Caco-2 (cell line): ENCODE results near the gene MUC13. TPM values are rescaled to one million over a fixed set of nuclear protein-coding genes. Genes with fewer than 3 reads are reported as not detected.

Source experiments
- BruUV-seq: library from RNA; stranded (reverse); fragments of 400-500 nt; replicated peaks from 2 replicates; lab custom pipeline; 2021; lab: Mats Ljungman, UMichigan
- CTCF ChIA-PET: fragments of 300-600 bp; sonication (Branson Sonifier 250); formaldehyde crosslinking; loops from one replicate; lab custom pipeline; 2022; ENCODE audit warnings: antibody characterized with exemption; lab: Charles Lee
- POLR2A ChIA-PET: fragments of 300-600 bp; sonication (Branson Sonifier 250); formaldehyde crosslinking; loops from one replicate; lab custom pipeline; 2022; ENCODE audit warnings: antibody characterized with exemption; lab: Charles Lee
- DNase-seq, 2 experiments: peaks; one replicate each; pipeline versions ENCODE4 v3.0.0 to v3.0.0-alpha.2; 2020 to 2022
- H3K27me3 ChIP-seq: replicated peaks from 2 replicates; pipeline ENCODE4 v1.6.0; 2011; ENCODE audit warnings: low read length; ENCODE audit not compliant: control insufficient read depth, insufficient read depth
- H3K36me3 ChIP-seq: 2 replicates; pipeline ENCODE4 v1.5.1; 2011; ENCODE audit warnings: low read length; ENCODE audit not compliant: control insufficient read depth, insufficient read depth
- H3K4me1 ChIP-seq: fragments of 250-450 bp; sonication (Bioruptor Pico); 2 replicates; pipeline ENCODE4 v1.5.1; 2020; ENCODE audit warnings: mild to moderate bottlenecking
- H3K4me3 ChIP-seq: 2 replicates; pipeline ENCODE4 v1.5.1; 2011; ENCODE audit warnings: low read depth, mild to moderate bottlenecking, control low read depth, low read length
- H3K9me3 ChIP-seq: fragments of 250-450 bp; sonication (Bioruptor Pico); 2 replicates; pipeline ENCODE4 v1.5.1; 2020; ENCODE audit warnings: mild to moderate bottlenecking, moderate library complexity
- H3K27ac Mint-ChIP-seq: one replicate; pipeline ENCODE4 v1.8.0; 2022; ENCODE audit warnings: mixed read lengths; ENCODE audit not compliant: unreplicated experiment
- H3K27me3 Mint-ChIP-seq: one replicate; pipeline ENCODE4 v1.8.0; 2022; ENCODE audit warnings: mixed read lengths; ENCODE audit not compliant: insufficient read depth, unreplicated experiment
- H3K36me3 Mint-ChIP-seq: one replicate; pipeline ENCODE4 v1.8.0; 2022; ENCODE audit warnings: mild to moderate bottlenecking, mixed read lengths; ENCODE audit not compliant: insufficient read depth, unreplicated experiment
- H3K4me1 Mint-ChIP-seq: one replicate; pipeline ENCODE4 v1.8.0; 2022; ENCODE audit warnings: low read depth, mixed read lengths; ENCODE audit not compliant: unreplicated experiment
- H3K4me3 Mint-ChIP-seq: one replicate; pipeline ENCODE4 v1.8.0; 2022; ENCODE audit warnings: mild to moderate bottlenecking, moderate library complexity, mixed read lengths; ENCODE audit not compliant: unreplicated experiment
- H3K9me3 Mint-ChIP-seq: one replicate; pipeline ENCODE4 v1.8.0; 2022; ENCODE audit warnings: mixed read lengths; ENCODE audit not compliant: unreplicated experiment
- intact Hi-C: fragments of 100-400 bp; cut with micrococcal nuclease; formaldehyde crosslinking; loops from one replicate; pipeline ENCODE4 v1.10.0; 2022; ENCODE audit not compliant: unreplicated experiment
- total RNA-seq: library from RNA; stranded (reverse); gene quantifications from 2 replicates; pipeline ENCODE4 v1.2.3, GENCODE V29; 2022
- TF ChIP-seq, protein P1 (sequence below), 2 experiments: fragments of 200-600 bp in 1 of 2; IDR thresholded peaks; 1 replicate in 1 of 2; 2 replicates in 1 of 2; pipeline versions ENCODE4 v1.5.1 to v1.8.0; 2011 to 2022; ENCODE audit warnings: antibody characterized with exemption in 1 of 2, control low read depth in 1 of 2, inconsistent platforms in 1 of 2, low read depth in 1 of 2, low read length in 1 of 2, mild to moderate bottlenecking in 1 of 2, moderate library complexity in 1 of 2; ENCODE audit not compliant: insufficient read depth in 1 of 2, severe bottlenecking in 1 of 2, unreplicated experiment in 1 of 2

The MUC13 gene
- total RNA-seq, 1 experiment from 2014 or later = 3.5 TPM

DNA sequence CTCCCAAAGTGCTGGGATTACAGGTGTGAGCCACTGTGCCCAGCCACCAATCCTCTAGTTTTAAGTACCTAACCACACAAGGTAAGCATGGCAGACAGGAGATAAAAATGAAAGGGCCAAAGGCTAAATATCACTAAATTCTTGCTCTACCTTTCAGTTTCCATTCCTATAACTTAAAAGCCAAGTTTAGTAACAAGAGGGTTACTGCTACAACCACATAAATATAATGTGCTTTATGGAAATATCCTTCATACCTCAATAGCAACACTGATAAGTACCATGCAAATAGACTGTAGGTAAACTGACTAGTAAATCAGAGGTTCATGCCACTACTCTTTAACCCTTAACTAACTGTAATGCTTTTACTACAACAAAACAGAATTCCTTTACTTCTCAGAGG, 38.7 kb upstream of the MUC13 start:
- no peak overlapping the region for H3K27ac Mint-ChIP-seq

DNA sequence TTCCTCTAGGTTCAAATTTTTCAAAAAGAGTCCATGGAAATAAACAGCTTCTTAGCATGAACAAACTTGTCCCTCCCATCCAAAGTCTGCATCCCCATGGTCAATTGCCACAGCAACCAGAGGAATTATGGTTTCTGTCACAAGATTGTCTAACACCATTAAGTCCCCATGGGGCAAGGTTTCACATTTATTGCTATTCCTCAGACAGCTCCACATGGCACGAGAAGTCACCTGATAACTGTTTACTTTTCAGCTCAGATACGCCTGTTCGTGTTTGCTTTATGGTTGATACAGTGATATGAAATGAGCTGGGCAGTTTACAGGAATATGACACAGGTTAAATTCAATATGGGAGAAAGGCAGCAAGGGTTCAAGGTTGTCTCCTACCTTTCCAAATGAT, 37.9 kb upstream of the MUC13 start:
- no peaks in the 10 kb centered on the region for H3K9me3 ChIP-seq
- H3K27ac Mint-ChIP-seq = no peak overlapping the region
- no peak overlapping the region for H3K4me3 ChIP-seq
- H3K4me1 ChIP-seq = peaks cover 34% of the 10 kb centered on the region
- TF ChIP-seq, protein P1, sequence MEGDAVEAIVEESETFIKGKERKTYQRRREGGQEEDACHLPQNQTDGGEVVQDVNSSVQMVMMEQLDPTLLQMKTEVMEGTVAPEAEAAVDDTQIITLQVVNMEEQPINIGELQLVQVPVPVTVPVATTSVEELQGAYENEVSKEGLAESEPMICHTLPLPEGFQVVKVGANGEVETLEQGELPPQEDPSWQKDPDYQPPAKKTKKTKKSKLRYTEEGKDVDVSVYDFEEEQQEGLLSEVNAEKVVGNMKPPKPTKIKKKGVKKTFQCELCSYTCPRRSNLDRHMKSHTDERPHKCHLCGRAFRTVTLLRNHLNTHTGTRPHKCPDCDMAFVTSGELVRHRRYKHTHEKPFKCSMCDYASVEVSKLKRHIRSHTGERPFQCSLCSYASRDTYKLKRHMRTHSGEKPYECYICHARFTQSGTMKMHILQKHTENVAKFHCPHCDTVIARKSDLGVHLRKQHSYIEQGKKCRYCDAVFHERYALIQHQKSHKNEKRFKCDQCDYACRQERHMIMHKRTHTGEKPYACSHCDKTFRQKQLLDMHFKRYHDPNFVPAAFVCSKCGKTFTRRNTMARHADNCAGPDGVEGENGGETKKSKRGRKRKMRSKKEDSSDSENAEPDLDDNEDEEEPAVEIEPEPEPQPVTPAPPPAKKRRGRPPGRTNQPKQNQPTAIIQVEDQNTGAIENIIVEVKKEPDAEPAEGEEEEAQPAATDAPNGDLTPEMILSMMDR (IDR thresholded peaks at IDR 0.05; ENCODE audit: insufficient read depth in 1 of 2, low read depth in 1 of 2, low read length in 1 of 2, severe bottlenecking in 1 of 2, unreplicated experiment in 1 of 2) = no peak
- intact Hi-C loops = no loop called here
- H3K4me1 Mint-ChIP-seq = peaks cover 9% of the 10 kb centered on the region
- BruUV-seq = no TSS peak
- DNase-seq = peak; percentile 41 to 75
- H3K36me3 Mint-ChIP-seq = peaks cover 93% of the 10 kb centered on the region
- ChIA-PET CTCF (no interaction called here), POLR2A (no interaction called here)
- no peaks in the 10 kb centered on the region for H3K27me3 ChIP-seq
- H3K4me3 Mint-ChIP-seq = no peak overlapping the region
- H3K27me3 Mint-ChIP-seq = no peaks in the 10 kb centered on the region
- no peaks in the 10 kb centered on the region for H3K36me3 ChIP-seq
- no peaks in the 10 kb centered on the region for H3K9me3 Mint-ChIP-seq

More for the DNA sequence above, 38.7 kb upstream of the MUC13 start:
- no peaks in the 10 kb centered on the region for H3K9me3 ChIP-seq
- ChIA-PET POLR2A (no interaction called here), CTCF (no interaction called here)
- no peaks in the 10 kb centered on the region for H3K36me3 ChIP-seq
- no peak for DNase-seq
- Mint-ChIP-seq H3K9me3 (no peaks in the 10 kb centered on the region), H3K36me3 (peaks cover 94% of the 10 kb centered on the region), H3K27me3 (no peaks in the 10 kb centered on the region), H3K4me1 (peaks cover 9% of the 10 kb centered on the region), H3K4me3 (no peak overlapping the region)
- no peaks in the 10 kb centered on the region for H3K27me3 ChIP-seq
- intact Hi-C loops = no loop called here
- H3K4me1 ChIP-seq = peaks cover 34% of the 10 kb centered on the region
- BruUV-seq = no TSS peak
- TF ChIP-seq, protein P1 (IDR thresholded peaks at IDR 0.05; ENCODE audit: insufficient read depth in 1 of 2, low read depth in 1 of 2, low read length in 1 of 2, severe bottlenecking in 1 of 2, unreplicated experiment in 1 of 2) = no peak
- H3K4me3 ChIP-seq = no peak overlapping the region

DNA sequence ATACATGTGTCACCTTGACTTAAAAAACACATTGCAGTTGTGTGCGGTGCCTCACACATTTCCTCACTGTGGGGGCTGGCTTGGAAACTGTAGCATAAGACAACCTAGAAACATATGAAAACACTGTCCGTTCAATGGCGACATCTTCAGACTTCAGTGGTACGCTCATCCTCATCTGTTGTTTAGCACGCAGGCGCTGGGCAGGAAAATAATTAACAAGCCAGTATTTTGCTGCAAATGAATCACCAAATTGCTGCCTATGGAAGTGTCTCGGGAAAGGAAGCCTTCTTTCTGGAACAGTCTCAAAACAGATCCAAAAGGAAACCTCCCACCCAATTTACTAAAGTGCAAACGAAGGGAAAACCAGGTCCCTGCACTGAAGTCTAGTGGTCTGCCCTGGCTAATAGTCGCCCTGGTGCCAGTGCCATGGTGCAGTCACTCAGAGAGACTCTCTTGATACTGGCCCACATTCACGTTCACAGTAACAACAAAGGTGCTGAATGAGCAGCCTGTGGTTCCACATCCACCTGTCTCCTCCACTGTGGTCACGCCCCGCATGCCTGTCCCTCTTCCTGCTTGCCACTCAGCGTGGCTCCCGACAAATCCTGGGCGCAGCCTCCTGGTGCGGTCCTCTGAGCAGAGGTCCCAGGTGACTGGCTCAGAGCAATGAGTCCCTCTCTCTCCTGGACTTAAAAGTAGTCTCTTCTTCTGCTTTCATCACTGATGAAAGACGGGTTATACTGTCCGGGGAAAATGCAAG, 35.6 kb upstream of the MUC13 start:
- POLR2A ChIA-PET = no interaction called here

More for the DNA sequence above, 35.6 kb upstream of the MUC13 start:
- TF ChIP-seq, protein P1 (IDR thresholded peaks at IDR 0.05; ENCODE audit: insufficient read depth in 1 of 2, low read depth in 1 of 2, low read length in 1 of 2, severe bottlenecking in 1 of 2, unreplicated experiment in 1 of 2) = no peak
- no peak overlapping the region for H3K4me3 ChIP-seq
- no peak for DNase-seq
- intact Hi-C loops = no loop called here
- peaks cover 2% of the 10 kb centered on the region for H3K4me1 Mint-ChIP-seq
- no peaks in the 10 kb centered on the region for H3K27me3 Mint-ChIP-seq
- CTCF ChIA-PET = no interaction called here
- no peaks in the 10 kb centered on the region for H3K9me3 Mint-ChIP-seq
- H3K27me3 ChIP-seq = no peaks in the 10 kb centered on the region
- no peak overlapping the region for H3K4me3 Mint-ChIP-seq
- H3K36me3 Mint-ChIP-seq = peaks cover 76% of the 10 kb centered on the region
- H3K36me3 ChIP-seq = no peaks in the 10 kb centered on the region
- peaks cover 30% of the 10 kb centered on the region for H3K4me1 ChIP-seq
- no peaks in the 10 kb centered on the region for H3K9me3 ChIP-seq
- BruUV-seq = no TSS peak
- H3K27ac Mint-ChIP-seq = no peak overlapping the region
